K562 (cell line): Measurements from ENCODE around the gene ZMYND19. TPM values are rescaled to one million over a fixed set of nuclear protein-coding genes. Genes with fewer than 3 reads are reported as not detected.

Experiments used
- ARID2 ChIP-seq: fragments of 450-650 bp; IDR thresholded peaks from 2 replicates; pipeline ENCODE4 v1.6.1; 2017; ENCODE audit warnings: antibody characterized with exemption, mild to moderate bottlenecking
- CHAMP1 ChIP-seq: fragments of 450-650 bp; IDR thresholded peaks from 2 replicates; pipeline ENCODE4 v1.6.1; 2016; ENCODE audit warnings: mild to moderate bottlenecking
- CREB1 ChIP-seq, 2 experiments: sonication (generic) in 1 of 2; formaldehyde crosslinking in 1 of 2; IDR thresholded peaks; 2 replicates each; pipeline versions ENCODE4 v1.6.1 to v1.8.0; 2012 to 2022; ENCODE audit warnings: inconsistent platforms in 1 of 2, mild to moderate bottlenecking in 1 of 2, missing genetic modification reagents in 1 of 2, moderate library complexity in 1 of 2
- MAFG ChIP-seq: fragments of 450-650 bp; conservative IDR thresholded peaks from 2 replicates; pipeline ENCODE4 v1.6.1; 2016; ENCODE audit warnings: missing genetic modification characterization, missing compliant biosample characterization
- MAZ ChIP-seq, 2 experiments: fragments of 450-650 bp in 1 of 2; sonication (generic) in 1 of 2; formaldehyde crosslinking; IDR thresholded peaks in 1 of 2; conservative IDR thresholded peaks in 1 of 2; 2 replicates each; pipeline versions ENCODE4 v1.4.0 to v1.5.0; 2020; ENCODE audit warnings: mild to moderate bottlenecking in 1 of 2, missing genetic modification reagents in 1 of 2
- MEIS2 ChIP-seq: fragments of 450-650 bp; IDR thresholded peaks from 2 replicates; pipeline ENCODE4 v1.6.1; 2014; ENCODE audit warnings: mild to moderate bottlenecking; ENCODE audit not compliant: partially characterized antibody
- NFE2 ChIP-seq: IDR thresholded peaks from 2 replicates; pipeline ENCODE4 v1.6.1; 2014; ENCODE audit warnings: antibody characterized with exemption, low read depth
- RBM17 ChIP-seq: fragments of 200-400 bp; formaldehyde crosslinking; IDR thresholded peaks from 2 replicates; pipeline ENCODE4 v1.6.1; 2017; ENCODE audit warnings: low read depth, mild to moderate bottlenecking, low read length, borderline replicate concordance
- SMAD3 ChIP-seq: fragments of 450-650 bp; formaldehyde crosslinking; conservative IDR thresholded peaks from 2 replicates; pipeline ENCODE4 v1.4.0; 2020; ENCODE audit warnings: mild to moderate bottlenecking
- TRIM28 ChIP-seq: fragments of 450-650 bp; IDR thresholded peaks from 2 replicates; pipeline ENCODE4 v1.6.1; 2017
- ZNF431 ChIP-seq: sonication (generic); formaldehyde crosslinking; IDR thresholded peaks from 2 replicates; pipeline ENCODE4 v1.8.0; 2022; ENCODE audit warnings: mild to moderate bottlenecking, missing genetic modification reagents
- polyA plus RNA-seq, 8 experiments: library from polyadenylated mRNA; depleted of rRNA in 4 of 8; stranded (reverse) in 5 of 8; unstranded in 3 of 8; fragments of >200 nt; fragmentation: Nextera tagmentation in 2 of 8; fragmentation: Illumina TruSeq in 1 of 8; extraction: Ambion mirVana in 2 of 8; extraction: Trizol in 1 of 8; gene quantifications; 2 replicates each; pipeline versions ENCODE4 v1.2.1 to v1.2.3, GENCODE V29; 2011 to 2014; ENCODE audit warnings: inconsistent platforms in 1 of 8, missing spikeins in 1 of 8
- total RNA-seq, 7 experiments: library from RNA; depleted of rRNA in 6 of 7; stranded (reverse); fragments of >200 nt in 6 of 7; fragmentation: Illumina TruSeq in 2 of 7; extraction: Trizol in 2 of 7; gene quantifications; 2 replicates each; pipeline versions ENCODE4 v1.2.1 to v1.2.3, GENCODE V29; 2011 to 2021; ENCODE audit warnings: low replicate concordance in 1 of 7
- TF ChIP-seq, protein P1 (sequence below): sonication (generic); formaldehyde crosslinking; IDR thresholded peaks from 2 replicates; pipeline ENCODE4 v1.8.1; 2023; ENCODE audit warnings: mild to moderate bottlenecking, missing genetic modification reagents
- TF ChIP-seq, protein P2 (sequence below): fragments of 250-450 bp; sonication (Bioruptor Pico); IDR thresholded peaks from 2 replicates; pipeline ENCODE4 v1.8.0; 2022; ENCODE audit warnings: inconsistent platforms
- TF ChIP-seq, protein P3 (sequence below): sonication (generic); formaldehyde crosslinking; IDR thresholded peaks from 2 replicates; pipeline ENCODE4 v1.8.1; 2022; ENCODE audit warnings: missing genetic modification reagents

ZMYND19 gene
- total and polyA plus RNA-seq, 9 of the 15 experiments (the other 6 are each of a cell fraction or from before 2014, with no cell fraction given): 1.0 to 86.7 (median 44.0) TPM

- TF ChIP-seq CHAMP1: no peak
- peak; percentile 22; the same call in 1 of the 2 replicates for TF ChIP-seq NFE2
- peak; percentile 81 to 91 for TF ChIP-seq MAZ (CRISPR knock-in tag; conservative IDR thresholded peaks at IDR 0.05 in 1 of 2, IDR thresholded peaks at IDR 0.05 in 1 of 2)
- TF ChIP-seq ZNF431: peak; percentile 65
- peak; percentile 16 for TF ChIP-seq MEIS2
- TF ChIP-seq, protein P1, sequence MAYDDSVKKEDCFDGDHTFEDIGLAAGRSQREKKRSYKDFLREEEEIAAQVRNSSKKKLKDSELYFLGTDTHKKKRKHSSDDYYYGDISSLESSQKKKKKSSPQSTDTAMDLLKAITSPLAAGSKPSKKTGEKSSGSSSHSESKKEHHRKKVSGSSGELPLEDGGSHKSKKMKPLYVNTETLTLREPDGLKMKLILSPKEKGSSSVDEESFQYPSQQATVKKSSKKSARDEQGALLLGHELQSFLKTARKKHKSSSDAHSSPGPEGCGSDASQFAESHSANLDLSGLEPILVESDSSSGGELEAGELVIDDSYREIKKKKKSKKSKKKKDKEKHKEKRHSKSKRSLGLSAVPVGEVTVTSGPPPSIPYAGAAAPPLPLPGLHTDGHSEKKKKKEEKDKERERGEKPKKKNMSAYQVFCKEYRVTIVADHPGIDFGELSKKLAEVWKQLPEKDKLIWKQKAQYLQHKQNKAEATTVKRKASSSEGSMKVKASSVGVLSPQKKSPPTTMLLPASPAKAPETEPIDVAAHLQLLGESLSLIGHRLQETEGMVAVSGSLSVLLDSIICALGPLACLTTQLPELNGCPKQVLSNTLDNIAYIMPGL (CRISPR knock-in tag): peak; percentile 74; the same call in 1 of the 2 replicates
- TF ChIP-seq SMAD3: peak; percentile 17; the same call in 1 of the 2 replicates
- peak; percentile 89 for TF ChIP-seq TRIM28
- TF ChIP-seq RBM17: no peak
- TF ChIP-seq, protein P2, sequence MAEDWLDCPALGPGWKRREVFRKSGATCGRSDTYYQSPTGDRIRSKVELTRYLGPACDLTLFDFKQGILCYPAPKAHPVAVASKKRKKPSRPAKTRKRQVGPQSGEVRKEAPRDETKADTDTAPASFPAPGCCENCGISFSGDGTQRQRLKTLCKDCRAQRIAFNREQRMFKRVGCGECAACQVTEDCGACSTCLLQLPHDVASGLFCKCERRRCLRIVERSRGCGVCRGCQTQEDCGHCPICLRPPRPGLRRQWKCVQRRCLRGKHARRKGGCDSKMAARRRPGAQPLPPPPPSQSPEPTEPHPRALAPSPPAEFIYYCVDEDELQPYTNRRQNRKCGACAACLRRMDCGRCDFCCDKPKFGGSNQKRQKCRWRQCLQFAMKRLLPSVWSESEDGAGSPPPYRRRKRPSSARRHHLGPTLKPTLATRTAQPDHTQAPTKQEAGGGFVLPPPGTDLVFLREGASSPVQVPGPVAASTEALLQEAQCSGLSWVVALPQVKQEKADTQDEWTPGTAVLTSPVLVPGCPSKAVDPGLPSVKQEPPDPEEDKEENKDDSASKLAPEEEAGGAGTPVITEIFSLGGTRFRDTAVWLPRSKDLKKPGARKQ (CRISPR knock-in tag): no peak
- TF ChIP-seq, protein P3, sequence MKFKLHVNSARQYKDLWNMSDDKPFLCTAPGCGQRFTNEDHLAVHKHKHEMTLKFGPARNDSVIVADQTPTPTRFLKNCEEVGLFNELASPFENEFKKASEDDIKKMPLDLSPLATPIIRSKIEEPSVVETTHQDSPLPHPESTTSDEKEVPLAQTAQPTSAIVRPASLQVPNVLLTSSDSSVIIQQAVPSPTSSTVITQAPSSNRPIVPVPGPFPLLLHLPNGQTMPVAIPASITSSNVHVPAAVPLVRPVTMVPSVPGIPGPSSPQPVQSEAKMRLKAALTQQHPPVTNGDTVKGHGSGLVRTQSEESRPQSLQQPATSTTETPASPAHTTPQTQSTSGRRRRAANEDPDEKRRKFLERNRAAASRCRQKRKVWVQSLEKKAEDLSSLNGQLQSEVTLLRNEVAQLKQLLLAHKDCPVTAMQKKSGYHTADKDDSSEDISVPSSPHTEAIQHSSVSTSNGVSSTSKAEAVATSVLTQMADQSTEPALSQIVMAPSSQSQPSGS (CRISPR knock-in tag): peak; percentile 67; the same call in 1 of the 2 replicates
- TF ChIP-seq CREB1 (IDR thresholded peaks at IDR 0.05): peak; percentile 57; the same call in 1 of the 2 replicates
- TF ChIP-seq CREB1 (CRISPR knock-in tag; IDR thresholded peaks at IDR 0.05): peak; percentile 81; the same call in 1 of the 2 replicates
- TF ChIP-seq ARID2: no peak
- no peak for TF ChIP-seq MAFG (tag)
Observed at GRCh38 chr9:137578518-137579258, 11.6 kb downstream of the ZMYND19 start, which contains the start of gene DPH7 (continued).
